ENCODE data around the gene TENM4. TPM values are rescaled to one million over a fixed set of nuclear protein-coding genes. Genes with fewer than 3 reads are reported as not detected.
"Not testable (repeated sequence)": the region's sequence is repeated elsewhere in the genome, so short reads cannot be mapped to it uniquely, and the experiment has no call there.

TENM4 gene
- total RNA-seq, 1 donor, result 10.4 TPM

GRCh38 chr11:78615724-78616123, 825.1 kb downstream of the TENM4 start:
- peak; percentile 23 for DNase-seq (ENCODE audit: low read depth)
- peak; percentile 36 for TF ChIP-seq CTCF (IDR thresholded peaks at IDR 0.05; ENCODE audit: insufficient read depth, low read depth, low read length)
- H3K4me3 ChIP-seq (ENCODE audit: low read depth, low read length), result no peak overlapping the region

GRCh38 chr11:78613378-78613813, 827.4 kb downstream of the TENM4 start:
- H3K4me3 ChIP-seq (ENCODE audit: low read depth, low read length), result no peak overlapping the region
- no peak for TF ChIP-seq CTCF (IDR thresholded peaks at IDR 0.05; ENCODE audit: insufficient read depth, low read depth, low read length)
- DNase-seq (ENCODE audit: low read depth), result no peak

DNA sequence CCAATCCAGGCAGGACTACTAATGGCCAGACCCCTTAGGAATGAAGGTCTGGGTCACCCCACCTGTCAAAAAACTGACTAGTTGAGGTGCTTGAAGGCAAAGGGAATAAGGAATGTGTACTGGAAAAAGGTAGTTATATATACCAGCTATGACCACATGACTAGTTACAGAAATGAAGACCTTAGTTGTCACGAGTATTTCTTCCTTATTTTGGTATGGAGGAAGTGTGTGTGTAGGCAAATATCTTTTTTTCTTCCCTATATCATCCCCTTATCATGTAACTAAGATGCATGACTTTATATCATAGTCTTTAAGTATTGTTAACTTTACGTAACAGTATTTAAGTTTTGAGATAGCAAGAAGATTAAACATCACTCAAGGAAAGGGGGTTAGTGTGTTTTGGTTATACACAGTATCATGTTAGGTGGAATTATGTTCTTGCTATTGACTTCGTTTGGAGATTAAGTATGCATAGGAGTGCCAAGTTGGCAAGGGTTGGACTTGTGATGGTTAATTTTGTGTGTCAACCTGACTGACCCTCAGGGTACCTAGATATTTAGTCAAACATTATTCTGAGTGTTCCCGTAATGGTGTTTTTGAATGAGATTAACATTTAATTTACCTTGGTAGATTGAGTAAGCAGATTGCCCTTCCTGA, 828.0 kb downstream of the TENM4 start:
- TF ChIP-seq CTCF (IDR thresholded peaks at IDR 0.05; ENCODE audit: insufficient read depth, low read depth, low read length), result no peak
- no peak overlapping the region for H3K4me3 ChIP-seq (ENCODE audit: low read depth, low read length)
- no peak for DNase-seq (ENCODE audit: low read depth)

DNA sequence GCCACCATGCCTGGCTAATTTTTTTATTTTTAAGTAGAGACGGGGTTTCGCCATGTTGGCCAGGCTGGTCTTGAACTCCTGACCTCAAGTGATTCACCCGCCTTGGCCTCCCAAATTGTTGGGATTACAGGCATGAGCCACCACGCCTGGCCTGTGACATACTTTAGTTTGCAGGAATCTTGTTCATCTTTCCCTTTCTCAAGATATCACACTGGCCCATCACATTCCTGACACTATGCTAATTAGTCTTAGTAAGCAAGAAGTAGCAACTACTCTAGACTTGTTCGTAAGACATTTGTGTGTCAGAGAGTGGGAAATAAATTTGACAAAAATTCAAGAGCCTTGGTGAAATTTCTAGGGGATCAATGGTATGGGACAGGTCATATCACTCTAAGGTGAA, 831.5 kb downstream of the TENM4 start:
- not testable (repeated sequence) for DNase-seq (ENCODE audit: low read depth); H3K4me3 ChIP-seq (ENCODE audit: low read depth, low read length)

- no peak for TF ChIP-seq CTCF (IDR thresholded peaks at IDR 0.05; ENCODE audit: insufficient read depth, low read depth, low read length)
- no peak for DNase-seq (ENCODE audit: low read depth)
Measured at GRCh38 chr11:78607696-78608095, 833.1 kb downstream of the TENM4 start.

DNA sequence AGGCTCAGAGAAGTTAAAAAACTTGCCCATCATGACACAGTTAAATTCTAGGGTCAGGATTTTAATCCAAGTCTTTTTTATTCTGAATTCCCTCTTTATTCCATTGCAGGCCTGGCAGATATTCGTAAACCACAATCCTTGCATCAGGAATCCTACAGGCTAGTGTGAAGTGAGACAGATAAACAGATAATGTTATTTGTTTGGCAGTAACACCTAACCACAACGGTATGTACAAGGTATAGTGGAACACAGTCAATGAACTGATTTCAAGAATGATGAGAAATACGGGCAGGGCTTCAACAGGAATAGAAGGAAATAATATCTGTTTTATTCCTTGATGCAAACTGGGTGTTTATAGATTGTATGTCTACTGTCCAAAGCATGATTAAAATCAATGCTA, 834.2 kb downstream of the TENM4 start:
- H3K4me3 ChIP-seq (ENCODE audit: low read depth, low read length), result no peak overlapping the region
- no peak for DNase-seq (ENCODE audit: low read depth)
- no peak for TF ChIP-seq CTCF (IDR thresholded peaks at IDR 0.05; ENCODE audit: insufficient read depth, low read depth, low read length)

More at GRCh38 chr11:78607696-78608095, 833.1 kb downstream of the TENM4 start:
- H3K4me3 ChIP-seq (ENCODE audit: low read depth, low read length), result no peak overlapping the region

GRCh38 chr11:78605296-78605695, 835.5 kb downstream of the TENM4 start:
- peak; percentile 37 for DNase-seq (ENCODE audit: low read depth)
- H3K4me3 ChIP-seq (ENCODE audit: low read depth, low read length), result no peak overlapping the region
- no peak for TF ChIP-seq CTCF (IDR thresholded peaks at IDR 0.05; ENCODE audit: insufficient read depth, low read depth, low read length)
